ENCODE data around the gene SLC9A3.

DNA sequence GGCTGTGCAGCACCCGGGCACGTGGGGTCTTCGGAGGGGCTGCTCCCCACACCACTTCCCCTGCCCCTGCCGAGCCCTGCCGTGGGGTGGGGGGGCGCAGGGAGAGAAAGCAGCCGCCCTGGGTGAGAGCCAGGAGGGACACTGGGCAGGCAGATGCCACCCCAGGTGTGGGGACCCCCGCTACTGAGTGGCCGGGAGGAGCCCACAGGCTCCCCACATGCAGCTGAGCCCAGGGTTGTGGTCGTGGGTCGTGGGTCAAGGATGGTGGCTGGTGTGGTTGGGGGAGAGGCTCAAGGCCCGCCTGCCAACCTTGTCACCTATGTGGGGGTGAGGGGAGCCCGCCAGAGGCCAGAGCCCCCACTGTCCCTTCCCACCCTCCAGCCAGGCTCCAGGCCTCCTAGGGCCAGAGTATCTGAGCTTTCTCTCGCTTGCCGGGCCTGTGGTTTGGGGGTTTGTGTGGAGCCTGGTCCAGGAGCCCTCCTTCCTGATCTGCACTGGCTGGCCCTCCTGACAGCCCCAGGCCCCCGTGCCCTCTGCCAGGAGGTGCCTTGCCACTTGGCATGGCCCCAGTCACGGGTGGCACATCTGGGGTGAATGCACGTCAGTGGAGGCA, 45.8 kb downstream of the SLC9A3 start:
- TF ChIP-seq POLR2A (IDR thresholded peaks at IDR 0.05) = no peak
- TF ChIP-seq, protein P1, sequence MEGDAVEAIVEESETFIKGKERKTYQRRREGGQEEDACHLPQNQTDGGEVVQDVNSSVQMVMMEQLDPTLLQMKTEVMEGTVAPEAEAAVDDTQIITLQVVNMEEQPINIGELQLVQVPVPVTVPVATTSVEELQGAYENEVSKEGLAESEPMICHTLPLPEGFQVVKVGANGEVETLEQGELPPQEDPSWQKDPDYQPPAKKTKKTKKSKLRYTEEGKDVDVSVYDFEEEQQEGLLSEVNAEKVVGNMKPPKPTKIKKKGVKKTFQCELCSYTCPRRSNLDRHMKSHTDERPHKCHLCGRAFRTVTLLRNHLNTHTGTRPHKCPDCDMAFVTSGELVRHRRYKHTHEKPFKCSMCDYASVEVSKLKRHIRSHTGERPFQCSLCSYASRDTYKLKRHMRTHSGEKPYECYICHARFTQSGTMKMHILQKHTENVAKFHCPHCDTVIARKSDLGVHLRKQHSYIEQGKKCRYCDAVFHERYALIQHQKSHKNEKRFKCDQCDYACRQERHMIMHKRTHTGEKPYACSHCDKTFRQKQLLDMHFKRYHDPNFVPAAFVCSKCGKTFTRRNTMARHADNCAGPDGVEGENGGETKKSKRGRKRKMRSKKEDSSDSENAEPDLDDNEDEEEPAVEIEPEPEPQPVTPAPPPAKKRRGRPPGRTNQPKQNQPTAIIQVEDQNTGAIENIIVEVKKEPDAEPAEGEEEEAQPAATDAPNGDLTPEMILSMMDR (IDR thresholded peaks at IDR 0.05) = no peak

Data from esophagus squamous epithelium (tissue), 4 donors.